VCaP (cell line): ENCODE results near the gene KLHL18.
"Not testable (repeated sequence)": the region's sequence is repeated elsewhere in the genome, so short reads cannot be mapped to it uniquely, and the experiment has no call there.

ENCODE experiments used
- H3K27ac ChIP-seq: fragments of 450-650 bp; 2 replicates; pipeline ENCODE4 v1.5.1; 2017
- CTCF ChIP-seq: fragments of 450-650 bp; conservative IDR thresholded peaks from 2 replicates; pipeline ENCODE4 v1.5.1; 2017; ENCODE audit warnings: mild to moderate bottlenecking, moderate library complexity

Gene KLHL18

GRCh38 chr3:47276558-47276957 lies 6.2 kb upstream of the KLHL18 start:
- no peak overlapping the region for H3K27ac ChIP-seq
- TF ChIP-seq CTCF = no peak

DNA sequence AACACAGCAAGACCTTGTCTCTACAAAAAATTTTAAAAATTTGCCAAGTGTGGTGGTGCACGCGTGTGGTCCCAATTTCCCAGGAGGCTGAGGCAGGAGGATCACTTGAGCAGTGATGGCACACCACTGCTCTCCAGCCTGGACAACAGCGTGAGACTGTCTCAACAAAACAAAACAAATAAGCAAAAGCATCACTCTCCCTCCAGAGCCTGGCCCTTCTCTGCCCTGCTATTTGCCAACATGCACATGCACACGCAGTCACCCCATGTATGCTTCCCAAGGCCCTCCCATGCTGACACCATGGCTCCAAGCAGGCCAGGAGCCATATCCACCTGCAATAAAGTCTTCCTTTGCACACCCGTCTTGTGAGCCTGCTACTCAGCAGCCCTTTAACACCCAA lies 2.2 kb upstream of the KLHL18 start:
- TF ChIP-seq CTCF = no peak
- H3K27ac ChIP-seq = peak overlapping the region; percentile 98

GRCh38 chr3:47283193-47283537 lies 421 bp downstream of the KLHL18 start:
- peak overlapping the region; percentile 98 for H3K27ac ChIP-seq
- TF ChIP-seq CTCF = no peak

GRCh38 chr3:47283591-47284364 lies 1.0 kb downstream of the KLHL18 start:
- TF ChIP-seq CTCF = no peak

DNA sequence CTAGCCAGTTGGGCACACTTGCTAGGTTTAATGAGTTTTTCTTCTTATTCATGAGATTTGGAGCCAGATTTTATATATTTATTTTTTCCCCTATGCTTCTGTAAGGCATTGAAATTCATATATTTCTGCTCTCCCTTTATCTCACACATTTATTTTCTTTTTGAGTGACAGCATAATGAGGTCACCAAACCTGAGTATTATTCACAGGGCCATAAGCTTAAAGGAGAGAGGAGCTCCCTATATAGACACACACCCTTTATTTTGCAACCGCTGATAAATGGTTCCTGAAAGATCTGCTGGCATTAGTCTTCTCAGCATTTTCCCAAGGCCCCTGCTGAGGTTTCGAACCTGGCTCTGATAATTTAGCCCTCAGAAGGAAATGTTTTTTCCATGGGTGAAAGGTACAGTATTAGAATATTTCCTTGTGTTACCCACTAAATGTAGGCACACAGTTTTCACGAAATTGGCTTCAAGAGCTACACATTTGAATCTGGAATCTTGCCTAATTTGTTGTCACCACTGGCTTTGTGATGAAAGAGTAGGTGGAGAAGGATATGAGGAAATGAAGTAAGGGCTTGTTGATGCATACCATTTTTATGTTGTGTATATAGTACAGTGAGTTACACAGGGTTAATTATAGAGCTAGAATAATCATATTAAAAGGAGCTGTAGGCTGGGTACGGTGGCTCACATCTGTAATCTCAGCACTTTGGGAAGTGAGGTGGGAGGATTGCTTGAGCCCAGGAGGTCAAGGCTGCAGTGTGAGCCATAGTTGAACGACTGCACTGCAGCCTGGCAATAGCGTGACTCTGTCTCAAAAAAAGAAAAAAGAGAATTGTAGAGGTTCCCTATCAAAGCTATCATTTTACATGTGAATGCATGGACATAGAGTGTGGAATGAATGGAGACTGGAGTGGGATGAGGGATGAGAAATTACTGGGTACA lies 6.5 kb downstream of the KLHL18 start:
- no peak overlapping the region for H3K27ac ChIP-seq
- TF ChIP-seq CTCF = no peak

More at GRCh38 chr3:47283591-47284364, 1.0 kb downstream of the KLHL18 start:
- H3K27ac ChIP-seq = peak overlapping the region; percentile 98

GRCh38 chr3:47291158-47291753 lies 8.5 kb downstream of the KLHL18 start:
- no peak for TF ChIP-seq CTCF
- H3K27ac ChIP-seq = no peak overlapping the region

GRCh38 chr3:47291754-47292420 lies 9.1 kb downstream of the KLHL18 start:
- H3K27ac ChIP-seq = not testable (repeated sequence)
